Measurements from ENCODE around the gene CWC27. TPM values are rescaled to one million over a fixed set of nuclear protein-coding genes. Genes with fewer than 3 reads are reported as not detected.

CWC27 gene
- total and polyA plus RNA-seq, 5 experiments from 2014 or later = 20.3 to 33.8 (median 32.3) TPM

DNA sequence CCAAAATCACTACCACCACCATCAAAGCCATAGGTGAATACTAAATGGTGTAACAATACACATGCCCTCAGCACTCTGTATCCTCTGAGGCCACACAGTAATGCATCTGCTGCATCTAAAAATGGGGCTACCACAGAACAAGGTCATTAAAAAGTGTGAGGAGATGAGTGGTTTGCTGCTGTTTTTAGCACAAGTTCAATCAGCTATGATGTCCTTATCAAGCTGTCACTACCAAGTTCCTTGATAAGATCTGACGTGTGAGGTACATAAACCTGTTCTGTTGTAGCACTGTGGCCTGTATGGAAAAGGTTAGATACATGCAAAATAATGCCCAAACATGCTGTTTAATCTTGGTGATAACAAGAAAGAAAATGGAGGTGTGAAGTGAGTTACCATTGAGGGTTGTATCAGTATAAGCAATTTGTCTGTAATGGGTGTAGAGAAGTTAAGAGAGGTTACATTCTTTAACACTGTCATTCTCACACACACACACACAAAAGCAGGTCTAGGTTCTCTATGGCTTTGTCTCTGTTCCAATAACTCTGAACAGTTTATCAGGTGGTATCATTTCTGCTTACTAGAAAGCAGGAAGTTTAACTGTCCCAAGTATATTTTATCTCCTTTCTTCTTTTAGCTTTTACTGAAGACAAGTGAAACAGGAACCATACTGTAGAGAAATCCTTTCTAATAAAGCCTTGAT is 252.9 kb downstream of the CWC27 start:
- Mint-ChIP-seq H3K27ac (peak overlapping the region in 8 of 10 donors; percentile 4 to 64 (median 8)), H3K4me3 (peak overlapping the region in 1 of 10 donors; percentile 17), H3K4me1 (peaks cover 1 to 31% (median 27%) of the 10 kb centered on the region in 4 donors), H3K9me3 (no peaks in the 10 kb centered on the region), H3K27me3 (no peaks in the 10 kb centered on the region), H3K36me3 (peaks cover 0 to 13% (median 0%) of the 10 kb centered on the region in 3 donors)
- peak in 1 of 2 donors; percentile 40 for ATAC-seq
- peak in 1 of 10 donors; percentile 13 for DNase-seq
- POLR2A ChIA-PET = no interaction called here

DNA sequence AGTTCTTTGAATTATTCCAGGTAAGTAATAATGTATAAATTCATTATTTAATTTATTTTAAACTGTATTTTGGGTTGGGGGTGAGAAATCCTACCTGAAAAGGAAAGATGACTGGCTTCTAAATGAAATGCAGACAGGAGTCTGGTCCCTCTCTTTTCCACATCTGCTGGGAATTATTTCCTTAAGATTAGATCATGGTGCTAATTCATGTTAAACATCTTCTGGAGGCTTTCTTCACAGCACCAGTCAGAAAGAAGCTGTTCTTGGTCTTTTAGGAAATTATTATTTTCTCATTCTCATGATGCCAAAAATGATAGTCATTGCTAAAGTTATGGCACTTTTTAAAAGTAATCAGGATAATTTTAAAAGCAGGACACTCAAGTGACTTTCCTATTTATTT is 254.2 kb downstream of the CWC27 start:
- peaks cover 6 to 38% (median 33%) of the 10 kb centered on the region in 4 donors for H3K4me1 Mint-ChIP-seq
- no peak overlapping the region for H3K27ac Mint-ChIP-seq
- H3K27me3 Mint-ChIP-seq = no peaks in the 10 kb centered on the region
- H3K36me3 Mint-ChIP-seq = peaks cover 0 to 13% (median 0%) of the 10 kb centered on the region in 3 donors
- no peak overlapping the region for H3K4me3 Mint-ChIP-seq
- DNase-seq = no peak
- ATAC-seq = no peak
- no peaks in the 10 kb centered on the region for H3K9me3 Mint-ChIP-seq
- POLR2A ChIA-PET = no interaction called here

GRCh38 chr5:65024681-65025080 is 256.0 kb downstream of the CWC27 start:
- Mint-ChIP-seq H3K4me3 (no peak overlapping the region), H3K36me3 (peaks cover 0 to 4% (median 0%) of the 10 kb centered on the region in 3 donors), H3K27me3 (no peaks in the 10 kb centered on the region), H3K9me3 (no peaks in the 10 kb centered on the region), H3K4me1 (peaks cover 6 to 36% (median 32%) of the 10 kb centered on the region in 4 donors), H3K27ac (no peak overlapping the region)
- ATAC-seq (no peak), DNase-seq (no peak)
- POLR2A ChIA-PET = interaction anchor here (1.4 kb wide), 1 partner anchor 8 kb away, joined by 3 read pairs; no protein-coding TSS in a partner anchor

GRCh38 chr5:65026816-65027548 is 258.3 kb downstream of the CWC27 start:
- POLR2A ChIA-PET = no interaction called here
- no peak overlapping the region for H3K4me3 Mint-ChIP-seq
- no peaks in the 10 kb centered on the region for H3K9me3 Mint-ChIP-seq
- no peaks in the 10 kb centered on the region for H3K27me3 Mint-ChIP-seq
- DNase-seq (no peak), ATAC-seq (no peak)
- peaks cover 4 to 13% (median 12%) of the 10 kb centered on the region in 4 donors for H3K4me1 Mint-ChIP-seq
- H3K27ac Mint-ChIP-seq = peak overlapping the region in 7 of 10 donors; percentile 12 to 58 (median 28)
- H3K36me3 Mint-ChIP-seq = no peaks in the 10 kb centered on the region

GRCh38 chr5:65029178-65029577 is 260.4 kb downstream of the CWC27 start:
- no peak for ATAC-seq
- DNase-seq = no peak
- Mint-ChIP-seq H3K4me3 (no peak overlapping the region), H3K27ac (no peak overlapping the region), H3K4me1 (peaks cover 4 to 9% (median 8%) of the 10 kb centered on the region in 4 donors), H3K36me3 (no peaks in the 10 kb centered on the region), H3K27me3 (no peaks in the 10 kb centered on the region), H3K9me3 (no peaks in the 10 kb centered on the region)
- POLR2A ChIA-PET = no interaction called here

DNA sequence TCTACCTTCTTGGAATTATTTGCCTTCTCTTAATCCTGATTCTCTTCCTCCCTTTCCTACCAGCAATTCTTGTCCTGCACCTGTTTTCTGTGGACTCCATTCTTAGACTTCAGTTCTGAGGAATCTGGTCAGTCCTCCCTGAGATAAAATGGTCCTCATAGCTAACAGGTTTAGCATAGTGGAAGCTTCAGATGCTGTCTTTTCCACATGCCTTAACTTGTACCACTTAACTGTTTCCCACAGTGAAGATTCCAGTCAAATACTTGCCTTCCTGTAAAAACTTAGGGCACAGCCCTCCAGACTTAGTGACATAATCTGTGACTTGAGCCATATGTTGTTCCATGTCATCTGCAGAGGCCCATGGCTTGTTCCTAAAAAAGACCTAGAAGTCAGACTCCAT is 261.3 kb downstream of the CWC27 start:
- POLR2A ChIA-PET = no interaction called here
- no peaks in the 10 kb centered on the region for H3K27me3 Mint-ChIP-seq
- no peak overlapping the region for H3K4me3 Mint-ChIP-seq

GRCh38 chr5:65032250-65032649 is 263.5 kb downstream of the CWC27 start:
- DNase-seq (no peak), ATAC-seq (no peak)
- POLR2A ChIA-PET = no interaction called here
- H3K4me1 Mint-ChIP-seq = peaks cover 4 to 26% (median 18%) of the 10 kb centered on the region in 4 donors
- no peaks in the 10 kb centered on the region for H3K36me3 Mint-ChIP-seq
- no peaks in the 10 kb centered on the region for H3K9me3 Mint-ChIP-seq
- no peak overlapping the region for H3K27ac Mint-ChIP-seq
- no peak overlapping the region for H3K4me3 Mint-ChIP-seq
- H3K27me3 Mint-ChIP-seq = no peaks in the 10 kb centered on the region

More for the DNA sequence above, 261.3 kb downstream of the CWC27 start:
- Mint-ChIP-seq H3K36me3 (no peaks in the 10 kb centered on the region), H3K27ac (peak overlapping the region in 2 of 10 donors; percentile 20 to 21), H3K4me1 (peaks cover 4 to 15% (median 11%) of the 10 kb centered on the region in 4 donors), H3K9me3 (no peaks in the 10 kb centered on the region)
- ATAC-seq (no peak), DNase-seq (no peak)

DNA sequence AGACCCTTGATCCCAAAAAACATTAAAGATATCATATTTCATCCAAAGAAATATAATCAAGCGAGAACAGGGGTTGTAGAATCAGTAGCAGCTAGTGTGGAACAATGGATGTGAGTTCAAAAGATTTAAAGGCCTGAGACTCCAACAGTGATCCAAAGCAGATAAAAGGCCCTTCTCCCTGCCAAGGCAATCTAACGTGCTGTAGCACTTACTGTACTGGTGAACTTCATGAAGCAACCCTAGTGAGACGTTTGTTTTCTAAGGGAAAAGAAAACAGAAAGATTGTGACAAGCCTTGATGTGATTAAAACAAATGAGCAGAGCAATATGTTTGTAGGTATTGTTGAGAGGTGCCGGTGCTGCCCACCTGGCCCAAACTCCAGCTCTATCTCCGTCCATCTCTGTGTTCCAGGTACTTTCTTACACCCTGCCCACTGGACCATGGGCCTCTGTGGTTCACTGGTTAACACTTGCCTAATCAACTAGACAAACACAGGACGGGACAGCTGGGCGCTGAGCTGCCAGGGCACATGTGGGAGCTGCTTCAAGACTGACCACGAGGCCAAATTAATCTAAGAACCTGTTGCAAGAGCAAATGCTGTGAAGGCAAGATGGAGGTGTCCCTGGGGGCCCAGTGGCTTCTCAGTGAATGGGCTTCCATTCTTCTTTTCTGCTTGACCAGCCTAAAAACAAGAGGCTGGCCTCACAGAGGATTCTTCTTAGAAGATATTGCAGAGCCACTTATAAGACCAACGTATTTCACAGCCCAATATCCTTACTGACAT is 265.5 kb downstream of the CWC27 start:
- Mint-ChIP-seq H3K27me3 (no peaks in the 10 kb centered on the region), H3K4me1 (peaks cover 12 to 39% (median 30%) of the 10 kb centered on the region in 4 donors), H3K9me3 (no peaks in the 10 kb centered on the region), H3K36me3 (no peaks in the 10 kb centered on the region), H3K27ac (peak overlapping the region; percentile 35 to 98 (median 92)), H3K4me3 (peak overlapping the region; percentile 46 to 87 (median 79))
- POLR2A ChIA-PET = interaction anchor here (1.2 to 1.8 kb wide), 3 partner anchors 69 to 529 kb away, joined by 3 to 16 read pairs (median 5); partner anchors contain the start of genes CENPK and PPWD1
- ATAC-seq (no peak), DNase-seq (peak in 1 of 10 donors; percentile 48)

DNA sequence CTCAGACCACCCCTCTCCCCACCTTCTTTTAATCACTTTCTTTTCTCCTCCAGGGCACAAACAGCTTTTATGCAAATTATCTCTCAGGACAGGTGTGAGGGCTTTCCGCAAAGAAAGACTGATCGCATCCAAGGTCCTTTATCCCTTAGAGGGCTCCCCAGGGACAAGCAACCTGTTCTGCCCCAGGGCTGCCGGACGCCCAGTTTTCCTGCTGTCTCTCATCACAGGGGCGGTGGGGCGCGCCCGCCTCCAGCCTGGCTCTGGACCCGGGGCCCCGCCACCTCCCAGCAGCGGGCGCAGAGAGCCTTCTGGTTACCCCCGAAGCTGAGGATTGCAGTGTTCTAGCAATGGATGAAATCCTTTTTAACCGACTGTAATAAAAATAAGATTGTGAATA is 266.1 kb downstream of the CWC27 start:
- ATAC-seq (no peak), DNase-seq (no peak)
- H3K4me1 Mint-ChIP-seq = peaks cover 12 to 39% (median 30%) of the 10 kb centered on the region in 4 donors
- no peaks in the 10 kb centered on the region for H3K27me3 Mint-ChIP-seq
- H3K36me3 Mint-ChIP-seq = no peaks in the 10 kb centered on the region
- no peaks in the 10 kb centered on the region for H3K9me3 Mint-ChIP-seq
- H3K27ac Mint-ChIP-seq = peak overlapping the region; percentile 89 to 98 (median 95)
- POLR2A ChIA-PET = interaction anchor here (1.5 to 1.8 kb wide), 2 partner anchors 68 to 528 kb away, joined by 5 to 16 read pairs; partner anchors contain the start of genes CENPK and PPWD1
- peak overlapping the region; percentile 70 to 88 (median 85) for H3K4me3 Mint-ChIP-seq

DNA sequence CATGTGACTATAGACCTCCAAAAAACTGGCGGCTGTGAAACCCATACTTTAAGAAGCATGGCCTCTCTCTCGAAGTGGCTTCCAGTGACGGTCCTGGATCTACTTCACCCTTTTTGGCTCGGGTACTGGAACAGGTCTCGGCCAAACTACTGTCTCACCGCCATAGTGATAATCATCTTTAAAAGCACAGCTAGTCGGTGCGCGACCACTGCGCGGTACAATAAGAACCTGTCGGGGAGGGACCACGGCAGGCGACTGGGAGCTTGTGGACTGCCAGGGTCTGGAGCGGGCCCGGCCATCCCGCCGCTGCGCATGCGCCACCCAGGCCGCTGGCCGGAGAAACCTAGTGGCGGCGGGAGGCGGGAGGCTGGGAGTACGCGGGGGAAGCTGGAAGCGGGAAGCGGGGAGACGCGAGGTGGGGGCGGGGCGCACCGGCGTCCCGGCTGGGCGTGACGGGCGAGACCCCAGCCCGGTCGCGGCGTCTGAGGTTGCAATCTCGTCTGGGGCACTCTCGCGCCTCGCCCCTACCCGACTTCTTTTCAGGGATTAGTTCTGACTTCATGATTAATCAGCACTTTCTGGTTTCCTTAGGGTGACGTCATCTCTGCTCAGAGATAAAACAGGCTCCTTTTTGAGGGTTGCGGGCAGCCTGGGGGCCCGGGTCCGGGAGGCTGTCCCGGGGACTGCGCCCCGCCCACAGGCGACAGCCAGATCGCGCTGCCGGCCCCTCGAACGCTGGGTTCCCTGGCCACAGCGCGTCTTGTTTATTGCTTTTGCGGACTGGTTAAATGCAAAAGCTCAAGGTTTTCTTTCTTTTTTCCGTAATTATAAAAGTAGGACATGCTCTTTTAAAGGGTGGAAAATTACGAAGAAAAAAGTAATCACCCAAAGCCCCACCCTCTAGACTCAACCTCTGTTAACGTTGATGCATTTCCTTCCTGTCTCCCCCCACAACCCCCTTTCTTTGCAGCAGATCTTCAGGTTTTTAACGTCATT is 266.8 kb downstream of the CWC27 start:
- DNase-seq (peak; percentile 59 to 95 (median 86)), ATAC-seq (peak; percentile 80 to 81)
- Mint-ChIP-seq H3K4me3 (peak overlapping the region; percentile 70 to 88 (median 85)), H3K27me3 (no peaks in the 10 kb centered on the region), H3K9me3 (no peaks in the 10 kb centered on the region), H3K36me3 (no peaks in the 10 kb centered on the region), H3K4me1 (peaks cover 12 to 39% (median 30%) of the 10 kb centered on the region in 4 donors), H3K27ac (peak overlapping the region; percentile 89 to 98 (median 94))
- POLR2A ChIA-PET = interaction anchor here (1.5 to 1.8 kb wide), 2 partner anchors 68 to 528 kb away, joined by 5 to 16 read pairs; partner anchors contain the start of genes CENPK and PPWD1

All from naive thymus-derived CD8-positive, alpha-beta T cell (primary cell).